Activated CD8-positive, alpha-beta memory T cell treated with anti-CD3 and anti-CD28 coated beads for 1 hour (primary cell): ENCODE results near the gene MPPED1.

Experiments used
- DNase-seq, 2 donors: peaks; one replicate each; pipeline ENCODE4 v3.0.0-alpha.2; 2020; ENCODE audit warnings: low read depth in 1 of 2; ENCODE audit errors: extremely low read depth in 1 of 2

The MPPED1 gene

DNA sequence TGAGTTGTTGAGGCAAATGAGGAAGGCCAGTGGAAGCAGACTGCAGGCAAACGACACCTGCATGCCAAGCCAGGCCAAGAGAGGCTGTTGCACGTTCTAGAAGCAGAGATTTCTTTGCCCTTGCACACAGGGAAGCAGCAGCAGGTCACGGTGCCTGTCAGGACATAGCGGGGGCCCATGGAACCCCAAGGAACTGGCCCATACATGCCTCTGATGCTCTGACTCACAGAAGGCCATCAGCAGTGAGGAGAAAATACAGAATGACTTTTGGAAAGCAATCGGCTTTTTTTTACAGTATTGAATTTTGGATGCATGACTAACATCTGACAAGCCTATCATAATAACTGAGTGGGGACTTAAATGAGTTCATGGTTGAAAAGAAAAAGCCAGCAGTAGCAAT, 123.9 kb downstream of the MPPED1 start:
- DNase-seq, result no peak

GRCh38 chr22:43537019-43537585, 125.3 kb downstream of the MPPED1 start:
- DNase-seq, result no peak

GRCh38 chr22:43539572-43540528, 128.0 kb downstream of the MPPED1 start:
- DNase-seq, result no peak

DNA sequence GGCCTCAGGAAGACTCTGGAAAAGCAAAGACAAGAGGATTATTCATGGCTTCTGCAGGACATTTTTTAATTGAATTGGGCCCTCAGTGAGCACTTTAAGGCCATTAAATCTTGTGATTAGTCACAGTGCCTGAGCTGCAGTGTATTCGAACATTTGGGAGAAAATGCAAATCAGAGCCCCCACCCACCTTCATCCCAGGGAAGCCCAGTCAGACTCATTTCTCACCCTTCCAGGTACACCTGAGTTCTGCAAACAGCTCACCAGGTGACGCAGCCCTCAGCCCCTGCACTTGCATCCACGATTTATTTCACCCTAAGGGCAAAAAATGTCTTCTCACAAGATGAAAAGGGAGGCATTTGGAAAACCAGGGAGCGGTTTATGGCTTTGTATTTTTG, 128.7 kb downstream of the MPPED1 start:
- no peak for DNase-seq

GRCh38 chr22:43541022-43541421, 129.2 kb downstream of the MPPED1 start:
- no peak for DNase-seq

GRCh38 chr22:43541462-43542407, 129.9 kb downstream of the MPPED1 start:
- no peak for DNase-seq

DNA sequence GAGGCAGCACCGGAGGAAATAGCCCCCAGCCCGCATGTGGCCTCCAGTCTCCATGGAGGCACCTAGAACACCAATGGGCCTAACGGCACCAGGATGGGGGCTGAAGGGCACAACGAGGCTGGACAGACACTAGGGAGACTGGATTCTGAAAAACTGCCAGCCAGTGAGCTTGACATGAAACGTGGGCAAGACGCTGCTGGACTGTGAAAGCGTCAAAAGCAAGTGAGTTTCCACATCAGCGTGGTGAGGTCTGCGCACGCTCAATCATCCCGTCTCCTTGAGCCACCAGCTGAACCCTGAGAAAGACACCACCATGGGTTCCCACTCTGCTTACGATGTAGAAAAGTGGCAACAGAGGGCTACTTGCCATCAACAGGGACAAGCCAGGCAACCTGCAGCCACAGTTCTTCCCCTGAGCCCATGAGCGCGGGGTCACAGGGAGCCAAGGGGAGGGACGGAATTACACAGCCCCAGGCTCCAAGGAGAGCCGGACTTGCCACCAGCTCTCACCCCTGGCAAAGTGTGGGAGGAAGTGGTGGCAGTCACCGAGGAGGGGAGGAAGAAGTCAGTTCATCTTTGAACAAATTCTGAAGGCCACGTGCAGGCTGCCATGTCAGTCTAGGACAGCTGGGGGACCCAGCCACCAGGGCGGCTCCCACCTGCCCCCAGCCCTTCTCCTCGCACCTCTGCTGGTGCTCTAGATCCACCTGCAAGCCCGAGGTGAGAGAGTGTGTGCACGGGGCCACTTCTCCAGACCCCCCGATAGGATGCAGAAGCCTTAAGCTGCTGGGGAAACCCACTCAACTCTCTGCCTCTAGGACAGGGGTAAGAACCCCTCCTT, 131.1 kb downstream of the MPPED1 start:
- DNase-seq, result no peak

DNA sequence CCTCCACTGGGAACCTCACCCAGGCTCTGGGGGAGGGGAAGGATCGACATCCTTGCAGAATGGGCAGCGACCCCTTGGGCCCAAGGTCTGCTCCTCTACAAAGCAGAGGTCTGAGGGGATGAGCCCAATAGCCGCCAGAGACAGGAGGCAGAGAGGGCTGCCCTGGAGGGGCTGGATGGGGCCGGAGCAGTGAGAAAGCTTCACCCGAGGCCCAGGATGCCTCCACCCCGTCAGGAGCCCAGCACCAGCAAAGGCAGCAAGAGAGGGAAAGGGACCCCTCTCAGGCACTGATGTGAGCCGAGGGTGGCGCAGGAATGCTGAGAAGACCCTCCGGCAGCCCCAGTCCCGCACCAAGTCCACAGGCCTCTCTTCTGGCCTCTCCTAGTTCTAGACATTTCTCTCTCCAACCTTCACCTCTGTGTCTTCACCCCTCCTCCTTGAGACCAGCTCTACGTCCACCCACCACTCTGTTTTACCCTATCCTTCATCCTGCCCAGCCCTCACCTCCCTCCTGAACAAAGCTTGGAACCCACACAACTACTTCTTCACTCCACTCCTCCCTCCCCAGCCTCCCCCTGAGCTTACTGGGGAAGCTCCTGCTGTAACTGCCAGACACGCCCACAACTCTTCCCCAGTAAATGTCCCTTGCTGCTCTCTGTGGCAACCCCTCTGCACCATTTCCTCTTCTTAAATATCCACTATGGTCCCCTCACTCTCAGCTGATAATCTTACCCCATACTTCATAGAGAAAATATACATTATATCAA, 131.9 kb downstream of the MPPED1 start:
- DNase-seq, result no peak

DNA sequence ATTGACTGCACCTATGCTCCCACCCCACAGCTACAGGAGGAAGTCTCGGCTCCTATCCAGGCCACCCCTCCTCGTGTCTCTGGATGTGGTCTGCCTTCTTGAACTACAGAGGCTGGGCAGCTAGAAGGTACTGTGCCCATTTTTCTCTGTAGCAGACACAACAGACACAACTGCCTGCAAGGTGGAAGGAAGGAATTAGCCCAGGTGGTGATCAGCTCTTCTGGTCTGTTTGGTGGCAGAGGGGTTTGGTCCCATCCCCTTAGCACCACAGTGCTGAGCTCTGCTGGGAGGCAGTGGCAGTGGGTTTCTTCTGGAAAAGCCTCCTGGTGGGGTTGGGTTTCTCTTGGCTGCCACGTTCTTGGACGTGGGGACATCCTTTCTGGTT, 132.5 kb downstream of the MPPED1 start:
- no peak for DNase-seq

- no peak for DNase-seq
Observed at GRCh38 chr22:43546186-43546585, 134.4 kb downstream of the MPPED1 start.

DNA sequence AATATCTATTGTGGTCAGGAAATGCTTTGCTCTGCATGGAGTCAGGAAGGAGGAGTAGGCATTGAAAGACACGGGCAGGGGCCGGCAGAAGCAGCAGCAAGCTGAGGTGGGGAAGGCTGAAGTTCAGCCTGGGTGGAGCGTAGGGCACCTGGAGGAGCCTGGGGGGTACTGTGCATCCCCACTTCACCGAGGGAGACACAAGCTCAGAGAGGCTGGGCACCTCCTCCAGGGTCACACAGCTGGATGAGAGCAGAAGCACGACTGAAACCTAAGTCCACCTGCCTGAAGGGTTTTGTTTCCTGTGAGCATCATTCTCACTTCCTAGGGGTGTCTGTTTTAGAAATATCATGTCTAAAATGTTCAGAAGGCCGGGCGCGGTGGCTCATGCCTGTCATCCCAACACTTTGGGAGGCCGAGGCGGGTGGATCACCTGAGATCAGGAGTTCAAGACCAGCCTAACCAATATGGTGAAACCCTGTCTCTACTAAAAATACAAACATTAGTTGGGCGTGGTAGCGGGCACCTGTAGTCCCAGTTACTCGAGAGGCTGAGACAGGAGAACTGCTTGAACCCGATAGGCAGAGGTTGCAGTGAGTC, 138.3 kb downstream of the MPPED1 start:
- DNase-seq, result no peak

GRCh38 chr22:43550672-43551071, 138.9 kb downstream of the MPPED1 start:
- DNase-seq, result no peak

DNA sequence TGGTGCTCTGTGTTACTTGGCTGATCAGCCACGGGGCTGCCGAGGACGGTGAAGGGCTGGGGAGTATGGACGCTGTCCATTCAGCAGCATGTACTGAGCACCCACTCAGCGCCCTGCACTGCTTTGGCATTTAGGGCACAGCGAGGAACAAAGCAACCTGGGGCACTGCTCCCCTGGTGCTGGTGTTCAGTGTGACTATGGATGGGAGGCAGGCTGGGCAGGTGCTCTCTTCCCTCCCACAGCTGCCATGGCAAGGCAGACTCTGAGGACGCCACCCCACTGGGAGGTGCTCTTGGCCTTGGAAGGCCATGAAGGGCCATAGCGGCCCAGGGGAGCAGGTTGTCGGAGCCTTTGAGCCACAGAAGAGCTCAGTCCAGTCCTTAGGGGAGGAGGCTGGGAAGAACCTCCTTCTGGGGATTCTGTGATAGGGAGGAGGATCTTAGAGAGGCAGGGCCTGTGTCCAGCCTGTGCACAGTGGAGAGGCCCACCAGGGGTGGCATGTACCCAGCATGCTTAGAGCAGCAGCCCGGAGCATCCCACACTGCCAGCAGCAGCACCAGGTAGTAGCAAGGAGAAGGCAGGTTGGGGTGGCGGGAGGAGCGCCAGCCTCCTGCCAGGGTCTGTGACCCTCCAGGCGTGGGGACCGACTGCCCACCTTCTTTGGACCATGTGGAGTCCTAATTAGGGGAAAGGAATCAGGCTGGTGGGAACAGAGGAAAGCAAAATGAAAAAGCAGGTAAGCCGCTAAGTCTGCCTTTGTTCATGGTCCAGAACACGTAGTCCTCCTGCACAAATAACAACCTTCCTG, 141.8 kb downstream of the MPPED1 start:
- DNase-seq, result no peak

- no peak for DNase-seq
Observed at GRCh38 chr22:43554259-43554636, 142.4 kb downstream of the MPPED1 start.

- no peak for DNase-seq
Observed at GRCh38 chr22:43554694-43555365, 143.0 kb downstream of the MPPED1 start.

DNA sequence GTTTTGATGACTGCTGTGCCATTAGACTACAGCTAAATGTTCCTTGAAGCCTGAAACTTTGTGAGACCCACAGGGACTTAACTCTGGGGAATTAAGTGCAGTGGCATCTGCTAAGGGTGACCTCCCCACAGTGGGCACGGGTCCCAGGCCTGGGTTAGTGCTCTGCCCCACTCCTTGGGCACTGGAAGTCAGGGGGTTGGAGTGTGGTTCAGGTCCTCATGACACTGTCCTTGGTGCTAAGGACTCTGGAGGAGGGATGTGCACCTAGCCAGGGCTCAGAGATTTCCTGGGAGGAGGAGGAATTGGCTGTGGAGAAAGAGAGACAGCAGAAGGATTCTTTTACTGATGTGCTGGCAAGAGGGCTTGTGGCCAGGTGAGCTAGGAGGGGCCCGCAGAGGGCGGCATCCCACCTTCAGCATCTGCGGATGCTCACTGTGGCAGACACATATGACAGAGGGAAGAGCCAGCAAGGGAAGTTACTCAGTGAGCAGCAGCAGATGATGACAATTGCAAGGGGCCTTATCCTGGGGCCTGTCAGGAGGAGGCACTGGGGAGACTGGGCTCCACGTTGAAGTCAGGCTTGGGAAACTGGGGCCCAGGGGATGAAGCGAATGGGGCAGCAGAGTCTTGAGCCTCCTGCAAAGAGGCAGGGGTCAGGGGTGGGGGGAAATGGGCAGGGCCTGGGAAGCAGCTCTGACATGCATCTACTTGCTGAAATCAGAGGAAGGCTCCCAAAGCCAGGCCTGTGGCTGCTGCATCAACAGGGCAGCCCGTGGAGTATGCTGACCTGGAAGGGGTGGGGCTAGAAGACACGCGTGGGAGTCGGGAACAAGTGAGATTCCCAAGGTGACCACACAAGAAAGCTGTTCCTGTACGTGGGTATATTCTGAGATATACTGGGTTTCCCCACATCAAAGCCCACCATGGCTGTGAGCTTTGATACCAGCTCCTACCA, 144.0 kb downstream of the MPPED1 start:
- DNase-seq, result no peak
